ENCODE data around the gene CTDSPL2. TPM values are rescaled to one million over a fixed set of nuclear protein-coding genes. Genes with fewer than 3 reads are reported as not detected.

Gene CTDSPL2
- polyA plus RNA-seq, 1 donor from 2014 or later: 78.1 TPM

DNA sequence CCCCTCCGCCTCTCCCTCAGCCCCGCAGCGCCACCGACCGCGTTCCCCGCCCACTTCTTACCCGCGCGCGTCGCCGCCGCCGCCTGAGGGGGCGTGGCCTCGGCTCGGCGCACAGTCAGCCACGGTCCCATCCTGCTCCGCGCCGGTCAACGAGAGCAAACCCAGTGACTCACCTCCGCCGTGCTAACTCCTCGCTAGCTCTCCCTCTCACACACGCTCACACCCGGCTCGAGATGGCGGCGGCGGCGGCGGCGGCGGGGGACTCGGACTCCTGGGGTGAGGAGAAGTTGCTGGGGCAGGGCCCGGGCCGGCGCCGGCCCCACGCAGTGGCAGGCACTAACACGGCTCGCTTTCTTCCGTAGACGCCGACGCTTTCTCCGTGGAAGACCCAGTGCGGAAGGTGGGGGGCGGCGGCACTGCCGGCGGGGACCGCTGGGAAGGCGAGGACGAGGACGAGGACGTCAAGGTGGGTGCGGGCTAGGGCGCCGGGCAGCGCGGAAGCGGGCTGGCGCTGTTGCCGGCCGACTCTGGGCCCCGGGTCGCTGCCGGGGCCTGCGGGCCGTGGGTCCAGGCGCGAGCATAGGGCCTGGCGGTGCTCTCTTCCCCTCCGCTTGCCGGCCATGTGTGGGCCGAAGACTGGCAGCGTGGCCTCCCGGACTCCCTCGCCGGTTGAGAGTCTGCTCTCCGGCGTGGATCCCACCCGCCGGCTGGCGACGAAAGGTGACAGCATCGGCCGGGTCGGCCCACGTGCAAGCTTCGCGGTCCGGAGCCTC, 109.7 kb downstream of the CTDSPL2 start, which contains the start of gene EIF3J:
Gene EIF3J (plus strand): TSS at position 186 of the 773 bp plus-strand sequence. CDS start 48 bp downstream, at position 234.
- Histone ChIP-seq H4K20me1 (ENCODE audit: insufficient read depth) (no peaks in the 10 kb centered on the region), H3K4me2 (ENCODE audit: low read length) (peak within 1 kb of the TSS; percentile 95), H2AFZ (ENCODE audit: low read depth, low read length) (peak within 1 kb of the TSS; percentile 76), H3K9ac (ENCODE audit: low read length) (peak within 1 kb of the TSS; percentile 81), H3K9me2 (ENCODE audit: insufficient read depth, low read length) (no peaks in the 10 kb centered on the region), H3K79me2 (replicated peaks; ENCODE audit: insufficient read depth, low read length) (peaks cover 22% of the 10 kb centered on the region), H3K27ac (ENCODE audit: low read length) (peak within 1 kb of the TSS; percentile 77), H3K9me3 (ENCODE audit: low read length) (no peaks in the 10 kb centered on the region), H3F3A (ENCODE audit: insufficient read depth, low read length, poor library complexity, severe bottlenecking) (no peaks in the 10 kb centered on the region), H3K4me3 (ENCODE audit: low read length) (peak within 1 kb of the TSS; percentile 90), H3K27me3 (ENCODE audit: insufficient read depth, low read depth, low read length) (no peaks in the 10 kb centered on the region), H3K36me3 (ENCODE audit: insufficient read depth, low read length) (no peaks in the 10 kb centered on the region)
- TF ChIP-seq, protein P1, sequence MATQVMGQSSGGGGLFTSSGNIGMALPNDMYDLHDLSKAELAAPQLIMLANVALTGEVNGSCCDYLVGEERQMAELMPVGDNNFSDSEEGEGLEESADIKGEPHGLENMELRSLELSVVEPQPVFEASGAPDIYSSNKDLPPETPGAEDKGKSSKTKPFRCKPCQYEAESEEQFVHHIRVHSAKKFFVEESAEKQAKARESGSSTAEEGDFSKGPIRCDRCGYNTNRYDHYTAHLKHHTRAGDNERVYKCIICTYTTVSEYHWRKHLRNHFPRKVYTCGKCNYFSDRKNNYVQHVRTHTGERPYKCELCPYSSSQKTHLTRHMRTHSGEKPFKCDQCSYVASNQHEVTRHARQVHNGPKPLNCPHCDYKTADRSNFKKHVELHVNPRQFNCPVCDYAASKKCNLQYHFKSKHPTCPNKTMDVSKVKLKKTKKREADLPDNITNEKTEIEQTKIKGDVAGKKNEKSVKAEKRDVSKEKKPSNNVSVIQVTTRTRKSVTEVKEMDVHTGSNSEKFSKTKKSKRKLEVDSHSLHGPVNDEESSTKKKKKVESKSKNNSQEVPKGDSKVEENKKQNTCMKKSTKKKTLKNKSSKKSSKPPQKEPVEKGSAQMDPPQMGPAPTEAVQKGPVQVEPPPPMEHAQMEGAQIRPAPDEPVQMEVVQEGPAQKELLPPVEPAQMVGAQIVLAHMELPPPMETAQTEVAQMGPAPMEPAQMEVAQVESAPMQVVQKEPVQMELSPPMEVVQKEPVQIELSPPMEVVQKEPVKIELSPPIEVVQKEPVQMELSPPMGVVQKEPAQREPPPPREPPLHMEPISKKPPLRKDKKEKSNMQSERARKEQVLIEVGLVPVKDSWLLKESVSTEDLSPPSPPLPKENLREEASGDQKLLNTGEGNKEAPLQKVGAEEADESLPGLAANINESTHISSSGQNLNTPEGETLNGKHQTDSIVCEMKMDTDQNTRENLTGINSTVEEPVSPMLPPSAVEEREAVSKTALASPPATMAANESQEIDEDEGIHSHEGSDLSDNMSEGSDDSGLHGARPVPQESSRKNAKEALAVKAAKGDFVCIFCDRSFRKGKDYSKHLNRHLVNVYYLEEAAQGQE (IDR thresholded peaks at IDR 0.05; ENCODE audit: borderline replicate concordance): peak; percentile 73
- peak; percentile 26 for TF ChIP-seq EP300 (conservative IDR thresholded peaks at IDR 0.05; ENCODE audit: poor library complexity, severe bottlenecking)
- TF ChIP-seq RAD21 (conservative IDR thresholded peaks at IDR 0.05): no peak
- TF ChIP-seq, protein P2, sequence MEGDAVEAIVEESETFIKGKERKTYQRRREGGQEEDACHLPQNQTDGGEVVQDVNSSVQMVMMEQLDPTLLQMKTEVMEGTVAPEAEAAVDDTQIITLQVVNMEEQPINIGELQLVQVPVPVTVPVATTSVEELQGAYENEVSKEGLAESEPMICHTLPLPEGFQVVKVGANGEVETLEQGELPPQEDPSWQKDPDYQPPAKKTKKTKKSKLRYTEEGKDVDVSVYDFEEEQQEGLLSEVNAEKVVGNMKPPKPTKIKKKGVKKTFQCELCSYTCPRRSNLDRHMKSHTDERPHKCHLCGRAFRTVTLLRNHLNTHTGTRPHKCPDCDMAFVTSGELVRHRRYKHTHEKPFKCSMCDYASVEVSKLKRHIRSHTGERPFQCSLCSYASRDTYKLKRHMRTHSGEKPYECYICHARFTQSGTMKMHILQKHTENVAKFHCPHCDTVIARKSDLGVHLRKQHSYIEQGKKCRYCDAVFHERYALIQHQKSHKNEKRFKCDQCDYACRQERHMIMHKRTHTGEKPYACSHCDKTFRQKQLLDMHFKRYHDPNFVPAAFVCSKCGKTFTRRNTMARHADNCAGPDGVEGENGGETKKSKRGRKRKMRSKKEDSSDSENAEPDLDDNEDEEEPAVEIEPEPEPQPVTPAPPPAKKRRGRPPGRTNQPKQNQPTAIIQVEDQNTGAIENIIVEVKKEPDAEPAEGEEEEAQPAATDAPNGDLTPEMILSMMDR (IDR thresholded peaks at IDR 0.05; ENCODE audit: poor library complexity, severe bottlenecking): peak; percentile 18
- TF ChIP-seq EZH2 (IDR thresholded peaks at IDR 0.05; ENCODE audit: borderline replicate concordance, insufficient read depth, low read length, poor library complexity, severe bottlenecking): no peak
- TF ChIP-seq POLR2AphosphoS5 (IDR thresholded peaks at IDR 0.05): peak; percentile 88
- TF ChIP-seq TAF1 (IDR thresholded peaks at IDR 0.05; ENCODE audit: low read depth): peak; percentile 93
- peak; percentile 96 for TF ChIP-seq MXI1 (conservative IDR thresholded peaks at IDR 0.05; ENCODE audit: poor library complexity, severe bottlenecking)
- TF ChIP-seq SMC3 (conservative IDR thresholded peaks at IDR 0.05; ENCODE audit: poor library complexity): peak; percentile 19

DNA sequence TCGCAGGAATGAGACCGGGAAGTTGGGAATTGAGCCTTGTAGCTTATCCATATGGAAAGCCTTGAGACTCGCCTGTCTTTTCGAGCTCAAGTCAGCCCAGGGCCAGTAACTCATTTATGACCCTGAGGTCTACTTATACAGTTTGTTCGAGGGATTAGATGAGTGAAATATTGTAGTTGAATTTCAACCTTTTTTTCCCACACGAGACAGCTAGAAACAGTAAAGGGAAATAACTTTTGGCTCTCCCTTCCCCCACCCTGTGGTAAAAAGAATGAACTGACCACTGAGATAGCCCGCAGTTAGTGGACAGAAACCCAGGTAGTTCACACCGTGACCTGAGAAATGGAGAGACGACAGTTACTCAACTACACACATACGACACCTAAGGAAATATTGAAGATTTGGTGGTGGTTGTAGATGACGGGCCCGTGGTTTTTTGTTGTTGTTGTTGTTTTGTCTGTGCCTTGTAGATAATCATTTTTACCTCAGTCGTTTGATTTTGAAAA, 110.4 kb downstream of the CTDSPL2 start:
- Histone ChIP-seq H3K36me3 (ENCODE audit: insufficient read depth, low read length) (no peaks in the 10 kb centered on the region), H3K27ac (ENCODE audit: low read length) (peak overlapping the region; percentile 77), H3K27me3 (ENCODE audit: insufficient read depth, low read depth, low read length) (no peaks in the 10 kb centered on the region), H3K4me2 (ENCODE audit: low read length) (peak overlapping the region; percentile 77), H3F3A (ENCODE audit: insufficient read depth, low read length, poor library complexity, severe bottlenecking) (no peaks in the 10 kb centered on the region), H4K20me1 (ENCODE audit: insufficient read depth) (no peaks in the 10 kb centered on the region), H3K9me3 (ENCODE audit: low read length) (no peaks in the 10 kb centered on the region), H3K9ac (ENCODE audit: low read length) (peak overlapping the region; percentile 81), H3K79me2 (replicated peaks; ENCODE audit: insufficient read depth, low read length) (peaks cover 22% of the 10 kb centered on the region), H2AFZ (ENCODE audit: low read depth, low read length) (peak overlapping the region; percentile 51), H3K4me3 (ENCODE audit: low read length) (peak overlapping the region; percentile 90), H3K9me2 (ENCODE audit: insufficient read depth, low read length) (no peaks in the 10 kb centered on the region)
- TF ChIP-seq EP300 (conservative IDR thresholded peaks at IDR 0.05; ENCODE audit: poor library complexity, severe bottlenecking) (no peak), MXI1 (conservative IDR thresholded peaks at IDR 0.05; ENCODE audit: poor library complexity, severe bottlenecking) (no peak), TAF1 (IDR thresholded peaks at IDR 0.05; ENCODE audit: low read depth) (no peak), SMC3 (conservative IDR thresholded peaks at IDR 0.05; ENCODE audit: poor library complexity) (no peak), POLR2AphosphoS5 (IDR thresholded peaks at IDR 0.05) (no peak), RAD21 (conservative IDR thresholded peaks at IDR 0.05) (no peak), EZH2 (IDR thresholded peaks at IDR 0.05; ENCODE audit: borderline replicate concordance, insufficient read depth, low read length, poor library complexity, severe bottlenecking) (no peak)
- TF ChIP-seq, protein P1 (IDR thresholded peaks at IDR 0.05; ENCODE audit: borderline replicate concordance): no peak
- TF ChIP-seq, protein P2 (IDR thresholded peaks at IDR 0.05; ENCODE audit: poor library complexity, severe bottlenecking): no peak

Measured in neural cell (in vitro differentiated cells).